Measurements from ENCODE around the gene MRPS23.

MRPS23 gene

DNA sequence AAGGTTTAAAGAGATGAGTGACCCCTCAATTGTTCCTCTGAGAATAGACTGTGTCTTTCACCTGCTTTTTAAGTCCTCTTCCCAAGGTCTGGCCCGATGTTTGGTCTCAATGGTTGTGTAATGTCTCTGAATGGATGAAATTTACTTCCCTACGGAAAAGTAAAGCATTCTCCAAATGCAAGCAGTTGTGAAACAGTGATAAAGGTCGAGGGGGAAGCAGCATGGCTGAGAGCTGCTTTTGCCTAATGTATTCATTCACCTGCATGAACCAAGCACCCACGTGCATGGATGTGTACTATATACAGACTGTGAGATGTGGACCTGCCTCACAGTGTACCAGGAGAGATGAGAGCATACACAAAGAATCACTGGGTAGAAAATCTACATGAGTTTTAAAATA, 11.4 kb downstream of the MRPS23 start:
- DNase-seq (ENCODE audit: low read depth), result no peak

DNA sequence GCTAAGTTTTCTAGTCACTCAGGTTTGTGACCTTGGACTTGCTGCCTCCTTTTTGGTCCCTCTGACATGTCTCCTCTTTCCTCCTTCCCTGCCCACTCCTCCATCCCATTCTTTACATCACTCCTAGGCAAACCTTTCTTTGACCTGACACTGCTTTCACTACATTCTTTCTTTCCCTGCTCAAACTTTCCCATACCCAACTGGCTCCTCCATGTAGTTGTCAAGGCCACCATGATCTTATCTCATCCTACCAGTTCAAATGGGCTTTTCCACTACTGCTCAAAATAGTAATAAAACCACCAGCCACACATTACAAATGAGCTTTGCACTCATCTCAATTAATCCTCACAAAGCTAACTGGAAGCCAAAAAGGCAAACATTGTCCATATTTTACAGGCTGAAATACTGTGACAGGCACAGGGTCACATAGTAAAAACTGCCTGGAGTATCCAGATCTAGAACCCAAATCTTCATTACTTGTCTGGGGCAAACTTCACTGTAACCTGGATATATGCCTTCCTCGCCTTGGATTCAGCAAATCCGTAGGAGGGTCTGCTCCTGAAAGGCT, 14.4 kb downstream of the MRPS23 start:
- DNase-seq (ENCODE audit: low read depth), result no peak

DNA sequence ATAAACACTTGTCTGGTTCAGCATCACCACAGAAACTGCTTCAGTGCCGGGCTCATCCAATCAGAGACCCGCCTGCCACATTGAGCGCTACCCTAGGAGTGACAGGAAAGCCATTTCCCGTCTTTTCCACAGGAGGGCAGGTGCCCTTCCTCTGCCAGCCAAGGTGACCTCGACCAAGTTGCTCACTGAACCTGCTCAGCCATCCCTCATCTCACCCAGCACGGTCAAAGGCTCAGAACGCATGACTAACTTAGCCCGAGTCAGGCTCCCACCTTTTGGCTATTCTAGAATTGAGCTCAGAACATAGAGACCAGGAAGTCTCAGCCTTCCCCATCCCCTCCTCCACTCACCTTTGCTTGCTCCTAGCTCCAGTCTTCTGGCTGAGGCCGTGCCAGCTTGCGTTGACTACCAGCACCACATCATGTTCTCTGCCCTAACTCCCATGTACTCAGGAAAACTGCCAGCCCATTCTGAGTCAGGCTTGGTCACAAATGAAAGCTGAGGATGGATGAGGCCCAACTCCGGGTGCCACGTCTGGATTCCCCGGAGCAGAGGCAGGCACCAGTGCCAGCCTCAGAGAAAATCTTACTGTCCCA, 15.6 kb downstream of the MRPS23 start:
- DNase-seq (ENCODE audit: low read depth), result no peak

DNA sequence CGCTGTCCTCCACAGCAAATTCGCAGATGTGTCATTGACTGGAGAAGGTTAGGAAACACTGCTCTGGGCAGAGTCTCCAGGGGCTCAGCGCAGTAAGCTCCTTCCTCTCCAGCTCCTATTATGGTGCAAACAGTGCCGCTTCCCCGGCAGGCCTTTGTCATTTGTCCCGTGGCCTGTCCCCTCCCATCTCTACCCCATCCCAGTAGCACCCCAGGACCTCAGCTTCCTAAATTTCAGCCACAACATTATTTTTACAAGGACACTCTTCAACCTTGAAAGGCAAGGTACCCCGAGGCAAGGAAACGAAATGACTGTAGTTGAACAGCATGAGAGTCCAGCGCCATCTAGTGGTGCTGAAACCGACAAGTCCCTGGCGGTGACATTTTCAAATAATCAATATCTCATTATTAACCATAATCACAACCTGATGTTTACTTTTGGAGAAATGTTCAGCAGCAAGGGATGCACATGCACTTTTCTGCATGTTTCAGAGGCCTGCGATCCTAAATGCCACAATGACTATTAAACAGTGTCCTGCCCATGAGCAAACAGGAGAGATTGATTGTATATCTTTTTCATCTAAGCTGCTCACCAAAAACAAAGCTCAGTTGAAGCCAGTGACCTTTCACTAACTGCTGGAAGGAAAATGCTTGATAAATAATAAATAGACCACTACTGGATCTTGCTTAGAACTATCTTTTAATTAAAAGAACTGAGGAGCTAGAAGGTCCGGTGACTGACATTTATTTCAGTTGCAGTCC, 16.5 kb downstream of the MRPS23 start:
- DNase-seq (ENCODE audit: low read depth), result peak; percentile 31

DNA sequence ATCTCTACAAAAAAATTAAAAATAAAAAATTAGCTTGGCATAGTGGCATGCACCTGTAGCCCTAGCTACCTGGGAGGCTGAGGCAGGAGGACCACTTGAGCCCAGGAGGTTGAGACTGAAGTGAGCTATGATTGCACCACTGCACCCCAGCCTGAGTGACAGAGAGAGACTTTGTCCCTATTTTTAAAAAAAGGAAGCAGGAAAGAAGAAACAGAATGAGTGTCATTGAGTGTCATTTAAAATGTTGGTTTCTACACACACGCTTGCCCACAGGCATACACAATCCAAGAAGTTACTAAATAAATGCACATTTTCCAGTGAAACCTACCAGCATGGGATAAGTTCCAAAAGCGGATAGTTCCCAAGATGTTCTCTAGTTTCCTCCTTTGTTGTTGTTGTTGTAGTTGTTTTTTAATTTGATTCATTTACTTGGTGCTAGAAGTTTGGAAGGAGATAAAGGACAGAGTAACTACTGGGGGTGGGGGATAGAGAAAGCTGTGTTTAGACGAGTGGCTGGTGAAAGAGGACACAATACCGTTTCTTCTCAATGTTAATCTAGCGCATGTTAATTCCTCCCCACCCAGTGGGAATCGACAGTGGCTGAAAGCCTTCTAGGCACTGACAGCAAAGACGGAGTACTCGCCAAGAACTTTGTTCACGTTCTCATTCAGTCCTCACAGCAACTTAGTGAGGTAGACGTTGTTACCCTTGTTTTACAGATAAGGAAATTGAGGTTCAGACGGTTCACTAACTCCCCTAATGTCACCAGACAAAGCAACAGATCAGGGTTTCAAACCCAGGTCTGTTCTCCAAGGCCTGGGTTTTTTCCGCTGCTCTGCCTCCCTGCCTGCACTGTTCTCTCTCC, 17.3 kb downstream of the MRPS23 start:
- DNase-seq (ENCODE audit: low read depth), result no peak

DNA sequence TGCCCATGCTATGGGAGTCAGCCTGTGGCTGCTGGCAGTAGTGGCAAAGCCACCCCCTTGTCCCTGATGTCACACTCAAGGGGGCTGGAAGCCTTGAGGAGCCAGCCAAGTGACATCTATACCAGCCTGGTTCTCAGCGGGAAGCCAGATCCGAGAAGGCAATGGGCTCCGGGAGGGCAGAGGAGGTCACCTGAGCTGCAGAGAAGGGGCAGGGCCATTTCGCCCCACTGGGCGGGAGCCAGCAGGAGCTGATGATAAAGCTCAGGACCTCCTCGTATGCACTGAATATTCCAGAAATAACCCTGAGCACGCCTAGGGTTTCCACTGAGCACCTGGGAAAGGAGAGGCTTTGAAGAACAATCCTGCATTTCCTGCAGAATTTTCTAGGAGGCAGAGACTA, 19.0 kb downstream of the MRPS23 start:
- DNase-seq (ENCODE audit: low read depth), result no peak

DNA sequence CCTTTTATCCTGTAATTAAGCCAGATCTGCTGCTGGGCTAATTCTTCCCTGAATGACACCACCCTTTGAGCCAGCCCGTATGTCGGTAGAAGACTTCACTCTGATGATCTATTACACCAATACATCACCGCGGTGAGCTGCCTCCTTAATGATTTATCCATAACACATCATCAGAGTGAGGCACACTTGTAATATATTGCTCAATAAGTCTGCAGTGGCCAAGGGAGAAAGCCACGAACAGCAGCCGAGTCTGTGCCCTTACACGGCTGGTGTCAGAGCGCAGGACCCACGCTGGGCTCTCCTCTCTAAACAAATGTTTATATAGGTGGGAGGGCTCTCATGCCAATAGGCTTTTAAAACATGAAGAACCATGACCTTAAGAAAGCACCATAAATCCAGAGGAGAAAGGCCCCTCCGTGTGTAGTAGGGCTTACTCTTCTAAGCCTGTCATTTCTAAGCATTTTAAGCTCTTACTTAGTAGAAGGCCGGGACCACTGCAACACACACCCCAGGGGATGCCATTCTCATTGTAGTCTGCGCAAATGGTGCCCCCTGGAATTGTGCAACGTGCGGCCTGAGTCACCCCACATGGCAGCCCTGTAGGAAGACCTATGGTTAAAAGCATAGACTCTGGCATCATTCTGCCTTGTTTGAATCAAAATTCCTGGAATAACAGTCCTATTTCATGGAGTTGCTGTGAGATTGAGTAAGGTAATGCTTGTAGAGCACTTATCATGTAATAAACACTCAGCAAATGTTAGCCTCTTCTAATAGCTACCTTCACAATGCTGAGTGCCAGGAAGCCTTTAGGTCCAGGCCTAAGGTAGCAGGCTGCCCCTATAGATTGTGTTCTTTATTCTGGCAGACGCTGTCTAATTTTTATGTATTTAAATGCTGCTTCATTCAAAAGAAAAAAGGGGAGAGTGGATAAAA, 26.1 kb downstream of the MRPS23 start:
- DNase-seq (ENCODE audit: low read depth), result no peak

DNA sequence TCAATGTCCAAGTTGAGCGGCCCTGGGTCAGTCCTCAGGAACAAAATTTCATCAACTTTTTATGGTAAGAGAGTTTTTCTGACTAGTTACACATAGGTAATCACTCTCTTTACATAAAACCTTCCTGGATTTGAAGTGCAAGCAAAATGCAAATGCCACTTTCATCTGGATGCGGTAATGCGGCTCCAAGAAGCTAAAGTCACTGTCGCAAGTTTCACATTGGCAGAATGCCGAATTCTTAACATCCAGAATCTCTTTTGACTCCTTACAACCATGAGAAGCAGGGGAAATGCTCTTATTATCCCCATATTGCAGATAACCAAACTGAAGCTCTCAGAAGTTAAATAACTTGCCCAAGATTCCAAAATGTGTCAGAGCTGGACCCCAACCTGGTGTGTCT, 30.0 kb downstream of the MRPS23 start:
- no peak for DNase-seq (ENCODE audit: low read depth)

DNA sequence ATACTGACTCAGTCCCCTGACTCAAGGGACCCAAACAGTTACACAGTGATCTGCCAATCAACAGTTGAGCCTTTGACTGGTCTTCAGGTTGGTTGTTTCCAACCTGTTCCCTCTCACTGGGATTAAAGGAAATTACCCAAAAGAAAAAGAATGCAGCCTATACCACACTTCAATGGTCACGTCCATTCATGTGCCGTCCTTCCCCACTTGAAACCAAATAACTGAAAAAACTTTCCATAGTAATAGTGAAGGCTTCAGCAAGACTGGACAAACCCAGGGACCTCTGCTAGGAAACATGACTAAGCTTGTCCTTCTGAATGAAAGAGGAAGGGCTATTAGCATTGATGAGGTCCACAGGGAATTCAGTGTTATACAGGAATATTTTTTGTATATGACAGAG, 30.6 kb downstream of the MRPS23 start:
- no peak for DNase-seq (ENCODE audit: low read depth)

DNA sequence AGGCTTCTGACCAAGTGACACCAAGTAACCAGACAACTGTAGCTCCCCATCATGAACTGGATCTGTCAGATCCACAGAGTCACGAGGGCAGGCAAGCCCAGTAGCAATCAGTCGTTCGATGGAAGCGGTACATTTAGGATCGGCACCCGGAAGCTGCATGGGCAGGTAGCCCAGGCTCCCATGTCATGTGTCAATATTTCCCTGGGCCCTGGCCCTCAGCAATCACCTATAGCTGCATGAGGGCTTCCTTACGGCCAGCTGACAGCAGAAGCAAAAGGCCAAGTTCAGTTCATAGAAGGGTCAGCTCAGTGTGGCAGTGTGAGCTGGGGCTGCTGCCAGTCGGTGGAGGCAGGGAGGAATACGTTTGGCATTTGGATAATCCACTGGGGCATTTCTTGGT, 31.8 kb downstream of the MRPS23 start:
- DNase-seq (ENCODE audit: low read depth), result no peak

DNA sequence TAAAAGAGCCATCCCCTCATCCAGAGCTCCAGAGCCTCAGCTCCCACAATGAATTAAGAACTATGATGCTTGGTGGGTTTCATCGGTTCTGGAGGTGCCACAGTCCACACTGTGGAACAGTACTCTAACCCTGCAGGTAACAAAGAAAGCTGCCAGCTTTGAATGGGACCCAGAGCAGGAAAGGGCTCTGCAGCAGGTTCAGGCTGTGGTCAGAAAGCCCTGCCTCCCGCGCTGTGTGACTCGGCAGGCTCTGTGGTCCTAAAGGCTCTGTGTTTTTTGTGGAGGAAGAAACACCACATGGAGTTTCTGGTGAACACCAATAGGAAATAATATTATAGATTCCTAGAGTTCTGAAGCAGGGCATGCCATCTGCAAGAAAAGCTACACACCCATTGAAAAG, 32.5 kb downstream of the MRPS23 start:
- DNase-seq (ENCODE audit: low read depth), result no peak

DNA sequence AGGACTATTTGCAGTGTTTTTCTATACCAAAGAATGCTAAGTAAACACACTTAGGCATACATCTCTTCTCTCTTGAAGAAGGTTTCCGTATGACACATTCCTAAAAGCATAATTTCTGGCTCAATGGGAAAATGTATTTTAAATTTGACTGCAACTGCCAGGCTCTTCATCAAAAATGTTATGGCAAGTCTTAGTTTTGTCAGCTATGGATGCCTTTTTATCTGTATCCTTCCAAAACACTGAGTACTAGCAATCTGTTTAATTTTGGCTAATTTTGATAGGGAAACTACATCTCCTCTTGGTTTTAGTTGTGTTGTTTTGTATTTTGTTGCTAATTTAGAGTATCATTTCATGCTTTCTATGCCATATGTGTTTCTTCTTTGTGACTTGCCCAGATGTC, 35.4 kb downstream of the MRPS23 start:
- no peak for DNase-seq (ENCODE audit: low read depth)

DNA sequence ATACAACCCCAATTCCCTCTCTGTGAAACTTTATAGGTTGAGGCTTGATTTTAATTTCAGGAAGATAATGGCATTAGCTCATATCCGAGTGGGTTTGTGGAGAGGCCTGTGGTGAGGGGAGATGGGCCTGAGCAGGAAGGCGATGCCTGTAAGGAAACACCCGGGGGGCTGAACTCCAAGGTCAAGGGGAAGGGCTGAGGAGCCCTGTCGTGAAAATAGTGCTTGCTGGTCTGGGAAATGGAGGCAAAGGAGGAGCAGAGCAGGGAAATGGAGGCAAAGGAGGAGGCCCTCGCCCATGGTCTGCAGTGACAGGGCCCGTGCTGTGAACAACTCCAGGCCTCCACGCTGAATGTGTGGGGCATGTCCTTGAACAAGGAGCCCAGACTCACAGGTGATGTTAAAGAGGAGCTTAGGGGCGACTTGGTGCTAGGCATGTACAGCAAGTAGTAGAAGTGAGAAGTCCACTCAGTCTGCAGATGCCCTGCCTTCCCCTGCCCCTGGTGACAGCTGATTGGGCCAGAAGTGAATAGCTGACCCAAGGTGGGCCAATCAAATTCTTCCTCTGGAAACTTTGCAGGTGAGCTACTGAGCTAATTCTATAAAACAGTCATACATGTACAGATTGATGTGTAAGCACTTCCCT, 38.1 kb downstream of the MRPS23 start:
- no peak for DNase-seq (ENCODE audit: low read depth)

DNA sequence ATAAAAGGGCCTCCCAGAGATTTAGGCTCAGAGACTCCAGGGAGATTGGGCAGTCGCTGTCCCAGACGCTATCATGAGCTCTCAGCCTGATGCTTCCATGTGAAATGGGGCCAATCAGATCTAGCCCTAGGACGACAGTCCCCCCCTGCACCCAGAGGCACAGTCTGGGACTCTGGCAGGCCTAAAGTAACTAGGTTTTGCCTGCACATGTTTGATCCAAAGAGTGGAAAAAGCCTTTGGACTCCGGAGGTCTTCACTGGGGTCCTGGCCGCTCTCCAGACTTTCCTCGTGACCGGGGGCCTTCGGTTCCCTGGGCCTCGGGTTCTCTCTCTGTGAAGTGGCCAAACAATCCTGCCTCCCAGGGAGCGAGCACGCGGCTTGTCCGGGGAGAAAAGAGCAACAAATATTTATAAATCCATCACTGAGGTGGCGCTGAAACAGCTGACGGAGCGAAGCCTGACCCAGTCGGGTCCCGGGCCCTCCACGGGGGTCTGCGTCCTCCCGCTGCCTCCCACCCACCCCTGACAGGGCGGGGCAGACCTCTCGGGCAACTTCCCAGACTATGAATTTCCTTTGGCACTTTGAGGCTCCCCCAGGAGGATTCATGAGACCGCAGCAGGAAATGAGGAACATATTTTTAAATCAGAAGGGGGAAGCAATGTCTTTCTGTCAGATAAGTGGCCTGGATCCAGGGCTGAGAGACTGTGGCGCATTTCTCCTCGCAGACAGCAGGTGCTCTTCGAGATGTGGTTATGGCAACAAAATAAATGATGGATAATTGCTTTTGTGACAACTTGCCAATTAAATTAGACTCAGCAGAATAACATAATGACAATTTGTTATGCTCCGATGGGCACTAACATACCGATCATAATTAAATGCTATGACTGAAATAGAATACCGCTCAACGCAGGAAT, 38.9 kb downstream of the MRPS23 start:
- DNase-seq (ENCODE audit: low read depth), result no peak

DNA sequence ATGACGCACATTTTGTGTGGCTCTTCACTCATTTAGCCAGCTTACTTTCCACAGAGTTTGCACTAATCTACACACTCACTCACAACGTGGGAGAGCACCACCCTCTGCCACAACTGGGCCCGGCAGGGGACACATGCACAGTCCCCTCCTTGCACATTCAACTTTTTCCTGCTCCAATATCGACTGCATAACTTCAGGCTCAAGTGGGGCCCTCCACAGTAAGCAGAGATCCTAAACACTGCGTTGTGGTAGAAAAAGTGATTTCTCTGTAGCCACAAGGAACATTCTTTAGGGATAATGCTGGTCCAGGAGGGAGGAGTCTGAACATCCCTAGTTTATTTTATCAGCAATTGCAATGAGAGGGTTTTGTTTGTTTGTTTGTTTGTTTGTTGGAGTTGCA, 40.0 kb downstream of the MRPS23 start:
- no peak for DNase-seq (ENCODE audit: low read depth)

DNA sequence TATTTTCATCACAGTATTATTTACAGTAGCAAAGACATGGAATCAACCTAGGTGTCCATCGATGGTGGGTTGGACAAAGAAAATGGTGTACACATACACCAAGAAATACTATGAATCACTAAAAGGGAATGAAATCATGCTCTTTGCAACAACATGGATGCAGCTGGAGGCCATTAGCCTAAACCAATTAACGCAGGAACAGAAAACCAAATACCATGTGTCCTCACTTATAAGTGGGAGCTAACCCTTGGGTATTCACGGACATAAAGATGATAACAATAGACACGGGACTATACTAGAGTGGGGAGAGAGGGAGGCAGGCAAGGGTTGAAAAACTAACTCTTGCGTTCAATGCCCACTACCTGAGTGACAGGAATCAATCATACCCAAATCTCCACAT, 41.0 kb downstream of the MRPS23 start:
- no peak for DNase-seq (ENCODE audit: low read depth)

DNA sequence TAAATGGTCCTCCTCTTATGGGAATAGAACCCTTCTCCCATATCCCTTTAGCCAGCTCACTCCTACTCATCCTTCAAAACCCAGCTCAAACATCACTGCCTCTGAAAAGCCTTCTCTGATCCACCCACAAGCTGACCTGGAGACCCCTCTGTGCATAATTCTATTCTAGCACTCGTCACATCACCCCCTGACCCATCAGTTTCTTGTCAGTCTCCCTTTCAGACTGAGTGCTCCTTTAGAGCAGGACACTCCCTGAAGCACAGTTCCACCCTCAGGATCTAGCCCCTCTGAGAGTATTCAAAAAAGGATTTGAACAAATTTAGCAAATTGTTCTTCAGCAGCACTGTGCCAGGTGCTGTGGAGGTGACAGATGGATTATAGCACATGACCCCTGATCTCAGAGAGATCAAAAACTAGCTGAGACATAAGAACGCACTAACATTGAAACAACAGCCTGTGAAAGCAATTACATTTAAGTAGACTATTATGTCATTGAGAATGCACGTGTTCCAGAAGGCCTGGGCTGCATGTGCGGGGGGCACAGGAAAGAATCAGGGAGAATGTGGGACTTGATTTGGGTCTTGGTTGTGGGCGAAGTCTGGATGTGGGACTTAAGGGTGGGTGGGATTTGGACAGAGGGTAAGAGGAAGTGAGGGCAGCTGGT, 43.5 kb downstream of the MRPS23 start:
- DNase-seq (ENCODE audit: low read depth), result no peak

DNA sequence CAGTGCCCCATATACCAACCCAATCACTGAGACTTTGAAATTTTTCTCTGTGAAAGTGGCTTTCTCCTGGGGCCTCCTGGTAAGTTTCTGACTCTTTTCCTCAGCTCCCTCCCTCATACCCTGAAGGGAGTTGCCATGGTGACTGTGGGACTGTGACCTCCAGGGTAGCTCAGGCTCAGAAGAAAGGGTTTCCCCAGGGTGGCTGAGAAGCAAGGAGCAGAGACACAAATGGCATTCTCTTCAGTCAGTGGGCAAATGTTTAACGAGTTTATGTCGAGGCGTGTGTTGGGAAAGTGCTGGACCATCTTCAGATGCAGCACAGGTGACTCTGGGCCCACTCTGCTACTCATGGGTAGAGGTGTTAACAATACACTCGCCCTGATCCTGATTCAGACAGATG, 46.8 kb downstream of the MRPS23 start:
- DNase-seq (ENCODE audit: low read depth), result no peak

DNA sequence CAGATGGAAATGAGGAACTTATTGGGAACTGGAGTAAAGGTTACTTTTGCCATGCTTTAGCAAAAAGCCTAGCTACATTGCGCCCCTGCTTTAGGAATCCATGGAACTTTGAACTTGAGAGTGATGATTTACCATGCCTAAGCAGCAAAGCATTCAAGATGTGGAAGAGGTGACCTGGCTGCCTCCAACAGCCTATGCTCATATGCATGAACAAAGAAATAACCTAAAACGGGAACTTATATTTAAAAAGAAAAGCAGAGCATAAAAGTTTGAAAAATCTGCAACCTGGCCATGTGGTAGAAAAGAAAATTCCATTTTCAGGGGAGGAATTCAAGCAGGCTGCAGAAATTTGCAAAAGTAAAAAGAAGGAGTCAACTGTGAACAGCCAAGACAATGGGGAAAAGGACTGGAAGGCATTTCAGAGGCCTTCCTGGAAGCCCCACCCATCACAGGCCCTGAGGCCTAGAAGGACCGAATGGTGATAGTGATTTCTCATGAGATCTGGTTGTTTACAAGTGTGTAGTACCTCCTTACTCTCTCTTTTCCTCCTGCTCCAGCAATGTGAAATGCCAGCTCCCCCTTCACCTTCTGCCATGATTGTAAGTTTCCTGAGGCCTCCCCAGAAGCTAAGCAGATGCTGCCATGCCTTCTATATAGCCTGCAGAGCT, 48.7 kb downstream of the MRPS23 start:
- DNase-seq (ENCODE audit: low read depth), result no peak

Measured in activated T-cell treated with anti-CD3 and anti-CD28 coated beads for 48 hours (primary cell).